Stimulated activated CD8-positive, alpha-beta memory T cell treated with anti-CD3 and anti-CD28 coated beads, Interleukin-4, amount 100 ng/mL, for 1 hour (primary cell): ENCODE data around the gene INPP5A.

Source experiments
- DNase-seq, 2 donors: peaks; one replicate each; pipeline ENCODE4 v3.0.0-alpha.2; 2020; ENCODE audit warnings: low read depth in 2 of 2, low spot score in 1 of 2

Gene INPP5A

GRCh38 chr10:132642732-132643008 is 105.1 kb downstream of the INPP5A start:
- no peak for DNase-seq

GRCh38 chr10:132643709-132644526 is 106.3 kb downstream of the INPP5A start:
- DNase-seq, result no peak

- no peak for DNase-seq
Observed at GRCh38 chr10:132644527-132645246, 107.1 kb downstream of the INPP5A start.

GRCh38 chr10:132645247-132645530 is 107.6 kb downstream of the INPP5A start:
- DNase-seq, result no peak

GRCh38 chr10:132645630-132646442 is 108.2 kb downstream of the INPP5A start:
- DNase-seq, result no peak

- no peak for DNase-seq
Observed at GRCh38 chr10:132646443-132647097, 109.0 kb downstream of the INPP5A start.

- no peak for DNase-seq
Observed at GRCh38 chr10:132647424-132647823, 109.8 kb downstream of the INPP5A start.

- DNase-seq, result no peak
Observed at GRCh38 chr10:132648072-132648850, 110.7 kb downstream of the INPP5A start.

- DNase-seq, result no peak
Observed at GRCh38 chr10:132648851-132649528, 111.4 kb downstream of the INPP5A start.

- DNase-seq, result no peak
Observed at GRCh38 chr10:132649651-132650360, 112.2 kb downstream of the INPP5A start.

- DNase-seq, result no peak
Observed at GRCh38 chr10:132650611-132651250, 113.1 kb downstream of the INPP5A start.

- DNase-seq, result no peak
Observed at GRCh38 chr10:132651511-132652029, 114.0 kb downstream of the INPP5A start.

GRCh38 chr10:132652446-132652845 is 114.9 kb downstream of the INPP5A start:
- no peak for DNase-seq

- no peak for DNase-seq
Observed at GRCh38 chr10:132652936-132653590, 115.5 kb downstream of the INPP5A start.

GRCh38 chr10:132653721-132654120 is 116.1 kb downstream of the INPP5A start:
- DNase-seq, result no peak

- DNase-seq, result no peak
Observed at GRCh38 chr10:132654121-132654571, 116.6 kb downstream of the INPP5A start.

GRCh38 chr10:132654708-132655661 is 117.4 kb downstream of the INPP5A start:
- DNase-seq, result peak in 1 of 2 donors; percentile 23
